IPS-NIHi7 (cell line): ENCODE results near the gene LMLN.
"Not testable (repeated sequence)": the region's sequence is repeated elsewhere in the genome, so short reads cannot be mapped to it uniquely, and the experiment has no call there.

ENCODE experiments used
- DNase-seq: peaks from one replicate; pipeline ENCODE4 v3.0.0; 2012; ENCODE audit warnings: mixed read lengths; ENCODE audit errors: extremely low spot score

LMLN gene

GRCh38 chr3:198079771-198080520 is 119.9 kb downstream of the LMLN start:
- peak; percentile 10 for DNase-seq

GRCh38 chr3:198080521-198081384 is 120.7 kb downstream of the LMLN start:
- peak; percentile 75 for DNase-seq

GRCh38 chr3:198081421-198081844 is 121.4 kb downstream of the LMLN start:
- no peak for DNase-seq

GRCh38 chr3:198082226-198082625 is 122.2 kb downstream of the LMLN start:
- DNase-seq, result not testable (repeated sequence)

GRCh38 chr3:198088421-198088955 is 128.5 kb downstream of the LMLN start:
- no peak for DNase-seq

GRCh38 chr3:198090795-198091332 is 130.8 kb downstream of the LMLN start:
- no peak for DNase-seq

- DNase-seq, result no peak
These were observed 132.3 kb downstream of the LMLN start for GRCh38 chr3:198092276-198092675.

- DNase-seq, result no peak
These were observed 133.2 kb downstream of the LMLN start for GRCh38 chr3:198093112-198093679.
